ENCODE measurements around the gene MINAR1.

- no peak for TF ChIP-seq POLR2A (IDR thresholded peaks at IDR 0.05; ENCODE audit: low read depth, low read length)
- TF ChIP-seq POLR2AphosphoS5 (IDR thresholded peaks at IDR 0.05; ENCODE audit: low read depth, low read length), result no peak
- no peak for TF ChIP-seq PAX5 (IDR thresholded peaks at IDR 0.05; ENCODE audit: insufficient read depth, low read length, severe bottlenecking)
- no peak for TF ChIP-seq TAF1 (IDR thresholded peaks at IDR 0.05; ENCODE audit: low read depth, low read length)
- TF ChIP-seq POU2F2 (IDR thresholded peaks at IDR 0.05; ENCODE audit: low read depth, low read length), result no peak
Measured at GRCh38 chr15:79474252-79474651, 42.1 kb downstream of the MINAR1 start.
